Fibroblast of lung (primary cell): ENCODE results near the gene TIMM13. TPM values are rescaled to one million over a fixed set of nuclear protein-coding genes. Genes with fewer than 3 reads are reported as not detected.

Experiments
- DNase-seq, 2 donors: peaks; one replicate each; pipeline versions ENCODE4 v3.0.0 to v3.0.0-alpha.2; 2010; ENCODE audit warnings: low read depth in 2 of 2
- H2AFZ ChIP-seq: 2 replicates; pipeline ENCODE4 v1.5.1; 2012; ENCODE audit warnings: low read length, control low read depth, inconsistent platforms
- H3K27ac ChIP-seq: 2 replicates; pipeline ENCODE4 v1.5.1; 2011; ENCODE audit warnings: low read length, control low read depth; ENCODE audit not compliant: insufficient read depth
- H3K27me3 ChIP-seq: 2 replicates; pipeline ENCODE4 v1.5.1; 2011; ENCODE audit warnings: mild to moderate bottlenecking, low read length; ENCODE audit not compliant: control insufficient read depth, insufficient read depth
- H3K36me3 ChIP-seq: 2 replicates; pipeline ENCODE4 v1.5.1; 2011; ENCODE audit warnings: low read length; ENCODE audit not compliant: control insufficient read depth, insufficient read depth
- H3K4me1 ChIP-seq: 2 replicates; pipeline ENCODE4 v1.5.1; 2011; ENCODE audit warnings: low read length; ENCODE audit not compliant: control insufficient read depth, insufficient read depth; ENCODE audit errors: extremely low read depth
- H3K4me2 ChIP-seq: 2 replicates; pipeline ENCODE4 v1.5.1; 2011; ENCODE audit warnings: low read length, control low read depth; ENCODE audit not compliant: insufficient read depth; ENCODE audit errors: extremely low read depth
- H3K4me3 ChIP-seq, 4 experiments: fragments of 200-600 bp in 1 of 4; sonication (generic) in 1 of 4; replicated peaks in 1 of 4; 2 replicates each; pipeline ENCODE4 v1.5.1; 2011 to 2016; ENCODE audit warnings: low read length in 4 of 4, low read depth in 3 of 4, mild to moderate bottlenecking in 3 of 4, control low read depth in 2 of 4, inconsistent platforms in 1 of 4, mixed read lengths in 1 of 4; ENCODE audit not compliant: insufficient read depth in 1 of 4; ENCODE audit errors: control extremely low read depth in 1 of 4
- H3K79me2 ChIP-seq: 2 replicates; pipeline ENCODE4 v1.5.1; 2012; ENCODE audit warnings: mild to moderate bottlenecking, low read length, inconsistent platforms; ENCODE audit not compliant: control insufficient read depth, insufficient read depth
- H3K9ac ChIP-seq: 2 replicates; pipeline ENCODE4 v1.5.1; 2011; ENCODE audit warnings: mild to moderate bottlenecking, low read length, control low read depth; ENCODE audit not compliant: insufficient read depth
- H3K9me3 ChIP-seq: 2 replicates; pipeline ENCODE4 v1.5.1; 2012; ENCODE audit warnings: low read depth, low read length; ENCODE audit not compliant: control insufficient read depth, insufficient read depth
- H4K20me1 ChIP-seq: 2 replicates; pipeline ENCODE4 v1.5.1; 2011; ENCODE audit warnings: low read length; ENCODE audit not compliant: control insufficient read depth, insufficient read depth; ENCODE audit errors: extremely low read depth
- EZH2 ChIP-seq: IDR thresholded peaks from 2 replicates; pipeline ENCODE4 v1.5.1; 2012; ENCODE audit warnings: low read length, control low read depth, mild to moderate bottlenecking; ENCODE audit errors: missing control alignments
- polyA plus RNA-seq, 2 donors: library from polyadenylated mRNA; depleted of rRNA in 1 of 2; stranded (reverse) in 1 of 2; unstranded in 1 of 2; fragments of >200 nt; gene quantifications; 2 replicates each; pipeline ENCODE4 v1.2.1, GENCODE V29; 2011 to 2012; ENCODE audit warnings: missing spikeins in 1 of 2
- total RNA-seq: library from RNA; depleted of rRNA; stranded (reverse); fragments of >200 nt; gene quantifications from 2 replicates; pipeline ENCODE4 v1.2.1, GENCODE V29; 2014
- TF ChIP-seq, protein P1 (sequence below), 2 donors: IDR thresholded peaks in 1 of 2; conservative IDR thresholded peaks in 1 of 2; 1 replicate in 1 of 2; 2 replicates in 1 of 2; pipeline ENCODE4 v1.5.1; 2011 to 2012; ENCODE audit warnings: low read length in 2 of 2, control low read depth in 1 of 2, inconsistent platforms in 1 of 2, low read depth in 1 of 2, mild to moderate bottlenecking in 1 of 2

Gene TIMM13
- total and polyA plus RNA-seq, 2 donors (not counting 1 experiment from before 2014, with no cell fraction given) = 14.1 to 27.6 TPM

DNA sequence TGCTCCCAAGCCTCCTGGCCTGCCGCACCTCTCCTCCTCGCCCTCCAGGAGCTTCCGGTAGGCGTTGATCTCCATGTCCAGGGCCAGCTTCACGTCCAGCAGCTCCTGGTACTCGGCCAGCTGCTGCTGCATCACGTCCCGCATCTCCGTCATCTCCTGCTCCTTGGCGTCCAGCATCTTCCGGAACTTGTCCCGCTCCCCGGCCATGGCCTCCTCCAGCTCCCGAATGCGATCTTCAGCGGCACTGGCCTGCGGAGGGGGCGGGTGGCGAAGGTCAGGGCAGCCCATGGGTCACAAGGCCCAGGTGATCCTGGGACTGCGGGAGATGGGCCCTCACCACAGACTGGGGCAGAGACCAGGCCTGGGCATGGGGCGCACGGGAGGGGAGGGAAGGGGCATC is 6.9 kb upstream of the TIMM13 start:
- Histone ChIP-seq H3K36me3 (peaks cover 38% of the 10 kb centered on the region), H4K20me1 (no peaks in the 10 kb centered on the region), H3K27ac (no peak overlapping the region), H3K79me2 (peaks cover 4% of the 10 kb centered on the region), H3K27me3 (no peaks in the 10 kb centered on the region), H2AFZ (no peak overlapping the region), H3K9ac (no peak overlapping the region), H3K4me1 (no peaks in the 10 kb centered on the region), H3K4me2 (no peak overlapping the region), H3K9me3 (no peaks in the 10 kb centered on the region), H3K4me3 (no peak overlapping the region)
- DNase-seq = no peak
- TF ChIP-seq EZH2 = no peak
- TF ChIP-seq, protein P1, sequence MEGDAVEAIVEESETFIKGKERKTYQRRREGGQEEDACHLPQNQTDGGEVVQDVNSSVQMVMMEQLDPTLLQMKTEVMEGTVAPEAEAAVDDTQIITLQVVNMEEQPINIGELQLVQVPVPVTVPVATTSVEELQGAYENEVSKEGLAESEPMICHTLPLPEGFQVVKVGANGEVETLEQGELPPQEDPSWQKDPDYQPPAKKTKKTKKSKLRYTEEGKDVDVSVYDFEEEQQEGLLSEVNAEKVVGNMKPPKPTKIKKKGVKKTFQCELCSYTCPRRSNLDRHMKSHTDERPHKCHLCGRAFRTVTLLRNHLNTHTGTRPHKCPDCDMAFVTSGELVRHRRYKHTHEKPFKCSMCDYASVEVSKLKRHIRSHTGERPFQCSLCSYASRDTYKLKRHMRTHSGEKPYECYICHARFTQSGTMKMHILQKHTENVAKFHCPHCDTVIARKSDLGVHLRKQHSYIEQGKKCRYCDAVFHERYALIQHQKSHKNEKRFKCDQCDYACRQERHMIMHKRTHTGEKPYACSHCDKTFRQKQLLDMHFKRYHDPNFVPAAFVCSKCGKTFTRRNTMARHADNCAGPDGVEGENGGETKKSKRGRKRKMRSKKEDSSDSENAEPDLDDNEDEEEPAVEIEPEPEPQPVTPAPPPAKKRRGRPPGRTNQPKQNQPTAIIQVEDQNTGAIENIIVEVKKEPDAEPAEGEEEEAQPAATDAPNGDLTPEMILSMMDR (conservative IDR thresholded peaks at IDR 0.05 in 1 of 2, IDR thresholded peaks at IDR 0.05 in 1 of 2; ENCODE audit: low read depth in 1 of 2, low read length in 2 of 2) = no peak

DNA sequence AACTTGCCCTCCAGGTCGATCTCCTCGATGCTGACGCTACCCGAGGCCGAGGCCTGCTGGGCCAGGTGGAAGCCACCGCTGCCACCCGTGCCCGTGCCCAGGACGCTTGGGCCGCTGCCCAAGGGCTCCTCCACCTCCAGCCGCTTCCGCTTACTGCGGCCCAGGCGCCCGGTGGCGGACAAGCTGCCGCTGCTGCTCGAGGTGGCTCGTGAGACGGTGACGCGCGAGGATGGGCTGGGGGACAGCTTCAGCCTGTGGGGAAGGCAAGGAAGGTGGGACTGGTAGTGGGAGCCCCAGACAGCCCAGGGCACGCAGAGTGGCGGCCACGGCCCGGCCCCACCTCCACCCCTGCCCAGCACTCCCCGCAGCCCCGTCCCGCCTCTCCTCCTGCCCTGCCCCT is 6.5 kb upstream of the TIMM13 start:
- Histone ChIP-seq H3K27me3 (no peaks in the 10 kb centered on the region), H4K20me1 (no peaks in the 10 kb centered on the region), H3K4me2 (no peak overlapping the region), H3K9me3 (no peaks in the 10 kb centered on the region), H3K36me3 (peaks cover 38% of the 10 kb centered on the region), H3K79me2 (peaks cover 4% of the 10 kb centered on the region), H3K9ac (no peak overlapping the region), H3K27ac (no peak overlapping the region), H3K4me1 (no peaks in the 10 kb centered on the region), H2AFZ (no peak overlapping the region), H3K4me3 (no peak overlapping the region)
- TF ChIP-seq EZH2 = no peak
- TF ChIP-seq, protein P1 (conservative IDR thresholded peaks at IDR 0.05 in 1 of 2, IDR thresholded peaks at IDR 0.05 in 1 of 2; ENCODE audit: low read depth in 1 of 2, low read length in 2 of 2) = no peak
- no peak for DNase-seq

DNA sequence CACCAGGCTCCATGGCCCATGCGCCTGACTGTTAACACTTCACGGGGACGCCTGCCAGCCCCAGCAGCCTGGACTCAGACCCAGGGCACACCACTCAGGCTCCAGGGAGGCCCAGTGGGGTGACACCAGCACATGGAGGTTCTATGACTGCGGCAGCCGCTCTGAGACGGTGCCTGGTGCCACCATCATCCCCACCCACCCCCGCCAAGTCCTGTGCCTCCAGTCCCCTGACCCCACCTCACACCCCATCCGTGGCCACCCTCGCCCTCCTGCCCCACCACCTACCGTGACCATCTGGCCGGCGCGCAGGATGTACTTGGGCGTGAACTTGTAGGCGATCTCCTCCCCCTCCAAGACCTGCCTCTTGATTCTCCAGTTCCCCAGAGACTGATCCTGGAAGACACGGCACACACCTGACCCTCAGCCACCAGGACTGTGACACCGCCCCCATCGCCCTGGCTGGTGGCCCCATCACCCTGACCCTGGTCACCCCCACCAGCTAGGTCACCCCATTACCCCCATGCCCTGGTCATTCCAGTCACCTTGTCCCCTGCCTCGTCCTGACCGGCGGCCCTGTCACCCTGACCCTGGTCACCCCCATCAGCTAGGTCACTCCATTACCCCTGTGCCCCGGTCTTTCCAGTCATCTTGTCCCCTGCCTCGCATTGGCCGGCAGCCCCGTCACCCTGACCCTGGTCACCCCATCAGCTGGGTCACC is 4.9 kb upstream of the TIMM13 start:
- peaks cover 5% of the 10 kb centered on the region for H3K4me1 ChIP-seq
- no peak overlapping the region for H2AFZ ChIP-seq
- no peak for DNase-seq
- peaks cover 31% of the 10 kb centered on the region for H3K36me3 ChIP-seq
- H3K9ac ChIP-seq = no peak overlapping the region
- H3K9me3 ChIP-seq = no peaks in the 10 kb centered on the region
- H3K27ac ChIP-seq = no peak overlapping the region
- H3K79me2 ChIP-seq = no peaks in the 10 kb centered on the region
- no peaks in the 10 kb centered on the region for H3K27me3 ChIP-seq
- no peaks in the 10 kb centered on the region for H4K20me1 ChIP-seq
- no peak overlapping the region for H3K4me2 ChIP-seq
- H3K4me3 ChIP-seq = no peak overlapping the region
- TF ChIP-seq EZH2 = no peak
- TF ChIP-seq, protein P1 (conservative IDR thresholded peaks at IDR 0.05 in 1 of 2, IDR thresholded peaks at IDR 0.05 in 1 of 2; ENCODE audit: low read depth in 1 of 2, low read length in 2 of 2) = no peak
